A673 (cell line): ENCODE results near the gene TMEM63B.

ENCODE experiments used
- EZH2 ChIP-seq: fragments of 200-600 bp; sonication (generic); IDR thresholded peaks from 2 replicates; pipeline ENCODE4 v1.6.1; 2017; ENCODE audit warnings: borderline replicate concordance, low read depth, mild to moderate bottlenecking, mixed read lengths, antibody characterized with exemption, low read length; ENCODE audit not compliant: poor library complexity, severe bottlenecking
- TF ChIP-seq, protein P1 (sequence below): fragments of 300-800, 200-600 bp; sonication (generic); conservative IDR thresholded peaks from 2 replicates; pipeline ENCODE4 v1.5.1; 2017; ENCODE audit warnings: low read depth, mild to moderate bottlenecking, antibody characterized with exemption, low read length, moderate library complexity, mixed read lengths

DNA sequence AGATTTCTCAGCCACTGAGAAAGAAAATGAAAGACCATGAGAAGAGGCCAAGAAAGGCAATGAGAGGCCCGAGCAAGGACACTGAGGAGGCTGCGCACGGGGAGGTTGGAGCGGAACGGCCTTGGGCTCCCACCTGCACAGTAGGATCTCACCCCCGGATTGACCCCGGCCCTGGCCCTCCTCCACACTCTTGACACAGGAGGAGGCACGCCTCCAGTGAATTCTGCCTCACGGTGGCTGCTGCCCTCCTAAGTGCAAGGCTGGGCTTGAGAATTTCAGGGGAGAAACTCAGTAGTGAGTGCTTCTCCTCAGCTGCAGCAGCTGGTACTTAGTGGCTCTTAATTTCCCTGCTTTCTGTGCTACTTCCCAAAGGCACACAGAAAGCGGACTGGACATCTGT lies 18.1 kb upstream of the TMEM63B start:
- TF ChIP-seq, protein P1, sequence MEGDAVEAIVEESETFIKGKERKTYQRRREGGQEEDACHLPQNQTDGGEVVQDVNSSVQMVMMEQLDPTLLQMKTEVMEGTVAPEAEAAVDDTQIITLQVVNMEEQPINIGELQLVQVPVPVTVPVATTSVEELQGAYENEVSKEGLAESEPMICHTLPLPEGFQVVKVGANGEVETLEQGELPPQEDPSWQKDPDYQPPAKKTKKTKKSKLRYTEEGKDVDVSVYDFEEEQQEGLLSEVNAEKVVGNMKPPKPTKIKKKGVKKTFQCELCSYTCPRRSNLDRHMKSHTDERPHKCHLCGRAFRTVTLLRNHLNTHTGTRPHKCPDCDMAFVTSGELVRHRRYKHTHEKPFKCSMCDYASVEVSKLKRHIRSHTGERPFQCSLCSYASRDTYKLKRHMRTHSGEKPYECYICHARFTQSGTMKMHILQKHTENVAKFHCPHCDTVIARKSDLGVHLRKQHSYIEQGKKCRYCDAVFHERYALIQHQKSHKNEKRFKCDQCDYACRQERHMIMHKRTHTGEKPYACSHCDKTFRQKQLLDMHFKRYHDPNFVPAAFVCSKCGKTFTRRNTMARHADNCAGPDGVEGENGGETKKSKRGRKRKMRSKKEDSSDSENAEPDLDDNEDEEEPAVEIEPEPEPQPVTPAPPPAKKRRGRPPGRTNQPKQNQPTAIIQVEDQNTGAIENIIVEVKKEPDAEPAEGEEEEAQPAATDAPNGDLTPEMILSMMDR: no peak
- no peak for TF ChIP-seq EZH2
